HCT116 (cell line): Measurements from ENCODE around the gene CORO2B. TPM values are rescaled to one million over a fixed set of nuclear protein-coding genes. Genes with fewer than 3 reads are reported as not detected.

Source experiments
- ATAC-seq: fragments of 200-7000 bp; cut with Tn5 transposase; 2 replicates; pipeline ENCODE4 v1.9.1; 2020; ENCODE audit warnings: mild to moderate bottlenecking, moderate library complexity
- BruUV-seq: library from RNA; stranded (reverse); fragments of 400-500 nt; replicated peaks from 2 replicates; lab custom pipeline; 2021; lab: Mats Ljungman, UMichigan
- CTCF ChIA-PET: fragments of 300-600 bp; sonication (Branson Sonifier 250); formaldehyde crosslinking; loops from one replicate; lab custom pipeline; 2021; ENCODE audit warnings: antibody characterized with exemption; lab: Charles Lee
- POLR2A ChIA-PET: fragments of 300-600, 350-600 bp; sonication (Branson Sonifier 250); formaldehyde crosslinking; loops from one replicate; lab custom pipeline; 2021; ENCODE audit warnings: antibody characterized with exemption; lab: Charles Lee
- RAD21 ChIA-PET, 2 experiments: fragments of 300-600 bp; sonication (Branson Sonifier 250); formaldehyde crosslinking; loops; one replicate each; lab custom pipeline; 2023; ENCODE audit warnings: low total read pairs in 2 of 2; ENCODE audit not compliant: uncharacterized antibody in 2 of 2, unreplicated experiment in 2 of 2, low non-redundant PET in 1 of 2; lab: Charles Lee
- DNase-seq: peaks from one replicate; pipeline ENCODE4 v3.0.0-alpha.2; 2010; ENCODE audit warnings: low read depth, low spot score
- H2AFZ ChIP-seq: fragments of 200-600 bp; shearing (Covaris generic), sonication (generic); 2 replicates; pipeline ENCODE4 v1.6.1; 2017; ENCODE audit warnings: low read depth, mixed run types, mixed read lengths, antibody characterized with exemption, low read length; ENCODE audit not compliant: poor library complexity, severe bottlenecking
- H3K27ac ChIP-seq: 2 replicates; pipeline ENCODE4 v1.5.1; 2012; ENCODE audit warnings: low read depth, low read length
- H3K27me3 ChIP-seq: fragments of 200-600 bp; sonication (generic); 2 replicates; pipeline ENCODE4 v1.6.1; 2016; ENCODE audit warnings: mixed run types, low read length, mixed read lengths; ENCODE audit not compliant: insufficient read depth
- H3K36me3 ChIP-seq, 2 experiments: fragments of 200-500 bp in 1 of 2; fragments of 200-600 bp in 1 of 2; sonication (Bioruptor generic) in 1 of 2; sonication (generic) in 1 of 2; 2 replicates each; pipeline versions ENCODE4 v1.5.1 to v1.6.1; 2014 to 2016; ENCODE audit warnings: low read length in 2 of 2, inconsistent platforms in 1 of 2, mixed read lengths in 1 of 2, mixed run types in 1 of 2; ENCODE audit not compliant: insufficient read depth in 2 of 2, control insufficient read depth in 1 of 2
- H3K4me1 ChIP-seq, 2 experiments: fragments of 200-600 bp in 1 of 2; sonication (generic) in 1 of 2; 2 replicates each; pipeline versions ENCODE4 v1.5.1 to v1.6.1; 2012 to 2017; ENCODE audit warnings: low read length in 2 of 2, inconsistent platforms in 1 of 2, mild to moderate bottlenecking in 1 of 2, mixed read lengths in 1 of 2, mixed run types in 1 of 2, moderate library complexity in 1 of 2; ENCODE audit not compliant: insufficient read depth in 2 of 2, control insufficient read depth in 1 of 2
- H3K4me2 ChIP-seq: fragments of 200-600 bp; sonication (generic); 2 replicates; pipeline ENCODE4 v1.6.1; 2017; ENCODE audit warnings: mixed run types, low read length, mixed read lengths
- H3K4me3 ChIP-seq, 2 experiments: fragments of 200-600 bp in 1 of 2; sonication (generic) in 1 of 2; replicated peaks in 1 of 2; 2 replicates each; pipeline ENCODE4 v1.5.1; 2011 to 2016; ENCODE audit warnings: low read length in 2 of 2, control low read depth in 1 of 2, low read depth in 1 of 2, mild to moderate bottlenecking in 1 of 2, mixed read lengths in 1 of 2, mixed run types in 1 of 2
- H3K79me2 ChIP-seq: fragments of 200-600 bp; sonication (generic); 2 replicates; pipeline ENCODE4 v1.6.1; 2017; ENCODE audit warnings: mild to moderate bottlenecking, mixed run types, low read length, moderate library complexity, mixed read lengths; ENCODE audit not compliant: insufficient read depth
- H3K9ac ChIP-seq: fragments of 200-600 bp; sonication (generic); 2 replicates; pipeline ENCODE4 v1.6.1; 2016; ENCODE audit warnings: low read length, mixed read lengths
- H3K9me2 ChIP-seq: fragments of 200-600 bp; sonication (generic), shearing (Covaris generic); 2 replicates; pipeline ENCODE4 v1.6.1; 2017; ENCODE audit warnings: mixed run types, mild to moderate bottlenecking, moderate library complexity; ENCODE audit not compliant: insufficient read depth
- H3K9me3 ChIP-seq, 2 experiments: fragments of 200-500 bp in 1 of 2; fragments of 200-600 bp in 1 of 2; sonication (Bioruptor generic) in 1 of 2; sonication (generic) in 1 of 2; 2 replicates each; pipeline ENCODE4 v1.6.1; 2014 to 2017; ENCODE audit warnings: low read length in 2 of 2, mixed read lengths in 2 of 2, inconsistent platforms in 1 of 2, low read depth in 1 of 2, mild to moderate bottlenecking in 1 of 2, mixed run types in 1 of 2, moderate library complexity in 1 of 2; ENCODE audit not compliant: control insufficient read depth in 1 of 2, insufficient read depth in 1 of 2
- H4K20me1 ChIP-seq: fragments of 200-600 bp; sonication (generic), shearing (Covaris generic); 2 replicates; pipeline ENCODE4 v1.6.1; 2017; ENCODE audit warnings: mixed run types, mild to moderate bottlenecking, moderate library complexity; ENCODE audit not compliant: insufficient read depth
- CTCF ChIP-seq, 3 experiments: fragments of 200-600 bp in 1 of 3; sonication (generic) in 1 of 3; IDR thresholded peaks in 2 of 3; conservative IDR thresholded peaks in 1 of 3; 2 replicates each; pipeline ENCODE4 v1.5.1; 2012 to 2017; ENCODE audit warnings: low read depth in 2 of 3, low read length in 2 of 3, antibody characterized with exemption in 1 of 3, borderline replicate concordance in 1 of 3, control low read depth in 1 of 3, mild to moderate bottlenecking in 1 of 3, mixed read lengths in 1 of 3, mixed run types in 1 of 3, moderate library complexity in 1 of 3; ENCODE audit not compliant: insufficient read depth in 1 of 3
- ELF1 ChIP-seq: IDR thresholded peaks from 2 replicates; pipeline ENCODE4 v1.6.1; 2012; ENCODE audit warnings: low read depth, borderline replicate concordance
- EZH2 ChIP-seq: fragments of 200-600 bp; sonication (generic); IDR thresholded peaks from 2 replicates; pipeline ENCODE4 v1.6.1; 2017; ENCODE audit warnings: antibody characterized with exemption, mixed run types
- EZH2phosphoT487 ChIP-seq: fragments of 200-600 bp; IDR thresholded peaks from 2 replicates; pipeline ENCODE4 v1.6.1; 2018; ENCODE audit warnings: antibody characterized with exemption, borderline replicate concordance
- FOSL1 ChIP-seq: IDR thresholded peaks from 2 replicates; pipeline ENCODE4 v1.6.1; 2012; ENCODE audit warnings: low read depth
- JUND ChIP-seq: IDR thresholded peaks from 2 replicates; pipeline ENCODE4 v1.6.1; 2012
- MAX ChIP-seq: IDR thresholded peaks from 2 replicates; pipeline ENCODE4 v1.6.1; 2012
- POLR2A ChIP-seq: IDR thresholded peaks from 2 replicates; pipeline ENCODE4 v1.7.0; 2011; ENCODE audit warnings: borderline replicate concordance; ENCODE audit not compliant: insufficient read depth, insufficient read length; ENCODE audit errors: extremely low read depth
- SIN3A ChIP-seq: IDR thresholded peaks from 2 replicates; pipeline ENCODE4 v1.6.1; 2012; ENCODE audit warnings: low read depth
- SP1 ChIP-seq: IDR thresholded peaks from 2 replicates; pipeline ENCODE4 v1.6.1; 2012; ENCODE audit warnings: low read depth
- SRF ChIP-seq: IDR thresholded peaks from 2 replicates; pipeline ENCODE4 v1.6.1; 2012; ENCODE audit warnings: low read depth
- YY1 ChIP-seq: IDR thresholded peaks from 2 replicates; pipeline ENCODE4 v1.6.1; 2011; ENCODE audit warnings: low read length, low read depth, moderate library complexity, mild to moderate bottlenecking; ENCODE audit not compliant: insufficient replicate concordance; ENCODE audit errors: extremely low read depth
- ZNF274 ChIP-seq: fragments of 200-500 bp; sonication (Bioruptor generic); IDR thresholded peaks from 2 replicates; pipeline ENCODE4 v1.6.1; 2014; ENCODE audit warnings: mild to moderate bottlenecking, low read depth, low read length, inconsistent platforms
- intact Hi-C: fragments of 100-400 bp; cut with micrococcal nuclease; formaldehyde crosslinking; loops from 2 replicates; pipeline ENCODE4 v1.10.0; 2022
- total RNA-seq: library from RNA; stranded (reverse); gene quantifications from one replicate; pipeline ENCODE4 v1.2.1, GENCODE V29; 2021; ENCODE audit not compliant: unreplicated experiment
- TF ChIP-seq, protein P1 (sequence below): IDR thresholded peaks from 2 replicates; pipeline ENCODE4 v1.6.1; 2012
- TF ChIP-seq, protein P2 (sequence below): IDR thresholded peaks from 2 replicates; pipeline ENCODE4 v1.6.1; 2012; ENCODE audit warnings: low read depth

The CORO2B gene
- total RNA-seq, 1 experiment from 2014 or later, result 2.8 TPM

- TF ChIP-seq, protein P1, sequence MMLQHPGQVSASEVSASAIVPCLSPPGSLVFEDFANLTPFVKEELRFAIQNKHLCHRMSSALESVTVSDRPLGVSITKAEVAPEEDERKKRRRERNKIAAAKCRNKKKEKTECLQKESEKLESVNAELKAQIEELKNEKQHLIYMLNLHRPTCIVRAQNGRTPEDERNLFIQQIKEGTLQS, result no peak
- TF ChIP-seq ELF1, result no peak
- TF ChIP-seq ZNF274, result no peak
- no peak for TF ChIP-seq CTCF (IDR thresholded peaks at IDR 0.05 in 2 of 3, conservative IDR thresholded peaks at IDR 0.05 in 1 of 3; ENCODE audit: borderline replicate concordance in 1 of 3, insufficient read depth in 1 of 3, low read depth in 2 of 3, low read length in 2 of 3)
- TF ChIP-seq YY1, result no peak
- no peak for TF ChIP-seq SRF
- TF ChIP-seq POLR2A, result no peak
- no peak for TF ChIP-seq EZH2
- no peak for TF ChIP-seq EZH2phosphoT487
- TF ChIP-seq, all 23 proteins: peak for 0
Observed at GRCh38 chr15:68642491-68642845, 63.7 kb downstream of the CORO2B start (continued).

DNA sequence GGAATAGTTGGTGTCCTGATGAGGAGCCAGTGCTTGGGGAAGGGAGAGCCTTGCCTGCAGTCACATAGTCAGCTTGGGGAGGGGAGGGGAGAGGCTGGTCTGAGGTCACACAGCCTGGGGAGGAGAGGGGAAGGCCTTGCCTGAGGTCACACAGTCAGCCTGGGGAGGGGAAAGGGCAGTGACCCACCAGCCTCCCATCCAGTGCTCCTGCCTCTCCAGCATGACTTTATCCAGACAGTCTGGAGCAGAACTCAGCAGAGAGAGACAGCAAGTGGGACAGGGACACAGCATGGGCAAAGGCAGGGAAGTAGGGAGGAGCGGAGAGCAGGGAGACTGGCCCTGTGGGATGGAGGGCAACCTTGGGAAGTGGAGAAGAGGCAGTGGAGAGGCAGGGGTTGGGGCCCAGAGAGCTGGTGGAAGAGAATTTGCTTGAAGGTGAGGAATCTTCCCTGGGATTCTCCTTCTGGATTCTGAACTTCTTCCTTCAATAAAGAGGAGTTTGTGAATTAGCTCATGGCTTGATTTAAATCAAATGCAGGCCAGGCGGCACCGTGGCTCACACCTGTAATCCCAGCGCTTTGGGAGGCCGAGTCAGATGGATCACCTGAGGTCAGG lies 64.5 kb downstream of the CORO2B start:
- Histone ChIP-seq H3K4me3 (no peak overlapping the region), H3K4me1 (peaks cover 5 to 56% of the 10 kb centered on the region in 2 experiments; a peak in 3 of 4 replicates), H3K4me2 (0 out of 2 replicates have a peak overlapping the region, but pooled peaks have one; percentile 13), H3K9me3 (no peaks in the 10 kb centered on the region), H3K9ac (no peak overlapping the region), H3K36me3 (no peaks in the 10 kb centered on the region), H2AFZ (no peak overlapping the region), H4K20me1 (no peaks in the 10 kb centered on the region), H3K9me2 (no peaks in the 10 kb centered on the region), H3K79me2 (no peaks in the 10 kb centered on the region), H3K27me3 (no peaks in the 10 kb centered on the region), H3K27ac (no peak overlapping the region)
- ChIA-PET RAD21 (no interaction called here), POLR2A (no interaction called here), CTCF (interaction anchor here (2.1 kb wide), 1 partner anchor 89 kb away, joined by 4 read pairs; no protein-coding TSS in a partner anchor)
- ATAC-seq (no peak), DNase-seq (no peak)
- intact Hi-C loops, result no loop called here
- no TSS peak for BruUV-seq
- TF ChIP-seq, protein P1, result no peak
- TF ChIP-seq EZH2 (no peak), ZNF274 (no peak), CTCF (IDR thresholded peaks at IDR 0.05 in 2 of 3, conservative IDR thresholded peaks at IDR 0.05 in 1 of 3; ENCODE audit: borderline replicate concordance in 1 of 3, insufficient read depth in 1 of 3, low read depth in 2 of 3, low read length in 2 of 3) (no peak), MAX (no peak), POLR2A (no peak), JUND (no peak), SRF (no peak), FOSL1 (no peak), SP1 (no peak), SIN3A (no peak)
- TF ChIP-seq, protein P2, sequence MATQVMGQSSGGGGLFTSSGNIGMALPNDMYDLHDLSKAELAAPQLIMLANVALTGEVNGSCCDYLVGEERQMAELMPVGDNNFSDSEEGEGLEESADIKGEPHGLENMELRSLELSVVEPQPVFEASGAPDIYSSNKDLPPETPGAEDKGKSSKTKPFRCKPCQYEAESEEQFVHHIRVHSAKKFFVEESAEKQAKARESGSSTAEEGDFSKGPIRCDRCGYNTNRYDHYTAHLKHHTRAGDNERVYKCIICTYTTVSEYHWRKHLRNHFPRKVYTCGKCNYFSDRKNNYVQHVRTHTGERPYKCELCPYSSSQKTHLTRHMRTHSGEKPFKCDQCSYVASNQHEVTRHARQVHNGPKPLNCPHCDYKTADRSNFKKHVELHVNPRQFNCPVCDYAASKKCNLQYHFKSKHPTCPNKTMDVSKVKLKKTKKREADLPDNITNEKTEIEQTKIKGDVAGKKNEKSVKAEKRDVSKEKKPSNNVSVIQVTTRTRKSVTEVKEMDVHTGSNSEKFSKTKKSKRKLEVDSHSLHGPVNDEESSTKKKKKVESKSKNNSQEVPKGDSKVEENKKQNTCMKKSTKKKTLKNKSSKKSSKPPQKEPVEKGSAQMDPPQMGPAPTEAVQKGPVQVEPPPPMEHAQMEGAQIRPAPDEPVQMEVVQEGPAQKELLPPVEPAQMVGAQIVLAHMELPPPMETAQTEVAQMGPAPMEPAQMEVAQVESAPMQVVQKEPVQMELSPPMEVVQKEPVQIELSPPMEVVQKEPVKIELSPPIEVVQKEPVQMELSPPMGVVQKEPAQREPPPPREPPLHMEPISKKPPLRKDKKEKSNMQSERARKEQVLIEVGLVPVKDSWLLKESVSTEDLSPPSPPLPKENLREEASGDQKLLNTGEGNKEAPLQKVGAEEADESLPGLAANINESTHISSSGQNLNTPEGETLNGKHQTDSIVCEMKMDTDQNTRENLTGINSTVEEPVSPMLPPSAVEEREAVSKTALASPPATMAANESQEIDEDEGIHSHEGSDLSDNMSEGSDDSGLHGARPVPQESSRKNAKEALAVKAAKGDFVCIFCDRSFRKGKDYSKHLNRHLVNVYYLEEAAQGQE, result no peak
